CD4-positive, alpha-beta T cell (primary cell): Measurements from ENCODE around the gene CRIM1. TPM values are rescaled to one million over a fixed set of nuclear protein-coding genes. Genes with fewer than 3 reads are reported as not detected.

Experiments used
- ATAC-seq: fragments of 200-7000 bp; cut with Tn5 transposase; one replicate; pipeline ENCODE4 v1.10.0; 2022; ENCODE audit warnings: mild to moderate bottlenecking; ENCODE audit not compliant: poor library complexity
- CTCF ChIA-PET: fragments of 350-600 bp; sonication (Branson Sonifier 250); formaldehyde crosslinking; loops from one replicate; lab custom pipeline; 2021; ENCODE audit warnings: antibody characterized with exemption, inconsistent platforms; lab: Charles Lee
- POLR2A ChIA-PET: fragments of 350-600 bp; sonication (Branson Sonifier 250); formaldehyde crosslinking; loops from one replicate; lab custom pipeline; 2021; ENCODE audit warnings: antibody characterized with exemption, inconsistent platforms; lab: Charles Lee
- DNase-seq, 14 experiments: peaks; one replicate each; pipeline ENCODE4 v3.0.0-alpha.2; 2013 to 2020; ENCODE audit warnings: mixed read lengths in 2 of 14
- H3K27ac ChIP-seq, 2 donors: one replicate each; pipeline versions ENCODE4 v1.5.1 to v1.7.0; 2013; ENCODE audit warnings: low read length in 2 of 2, low read depth in 1 of 2, mild to moderate bottlenecking in 1 of 2
- H3K27me3 ChIP-seq, 2 experiments: 1 replicate in 1 of 2; 2 replicates in 1 of 2; pipeline versions ENCODE4 v1.6.1 to v1.7.0; 2013; ENCODE audit warnings: low read length in 2 of 2, control low read depth in 1 of 2, mild to moderate bottlenecking in 1 of 2, moderate library complexity in 1 of 2; ENCODE audit not compliant: insufficient read depth in 2 of 2, control insufficient read depth in 1 of 2
- H3K36me3 ChIP-seq: one replicate; pipeline ENCODE4 v1.6.1; 2013; ENCODE audit warnings: low read length, control low read depth; ENCODE audit not compliant: insufficient read depth
- H3K4me1 ChIP-seq: one replicate; pipeline ENCODE4 v1.6.1; 2013; ENCODE audit warnings: low read length, control low read depth; ENCODE audit not compliant: insufficient read depth
- H3K4me3 ChIP-seq: one replicate; pipeline ENCODE4 v1.5.1; 2013; ENCODE audit warnings: mild to moderate bottlenecking, low read length, moderate library complexity
- H3K9me3 ChIP-seq, 2 experiments: 1 replicate in 1 of 2; 2 replicates in 1 of 2; pipeline versions ENCODE4 v1.6.1 to v1.7.0; 2013; ENCODE audit warnings: low read length in 2 of 2, mild to moderate bottlenecking in 2 of 2, control low read depth in 1 of 2, moderate library complexity in 1 of 2; ENCODE audit not compliant: control insufficient read depth in 1 of 2, insufficient read depth in 1 of 2
- H3K27ac Mint-ChIP-seq: one replicate; pipeline ENCODE4 v1.8.0; 2020; ENCODE audit warnings: mixed read lengths
- H3K27me3 Mint-ChIP-seq: one replicate; pipeline ENCODE4 v1.8.0; 2021; ENCODE audit warnings: mixed read lengths
- H3K36me3 Mint-ChIP-seq: one replicate; pipeline ENCODE4 v1.8.0; 2021; ENCODE audit warnings: low read depth, mixed read lengths
- H3K4me1 Mint-ChIP-seq: one replicate; pipeline ENCODE4 v1.8.0; 2021; ENCODE audit warnings: low read depth, mixed read lengths
- H3K4me3 Mint-ChIP-seq: one replicate; pipeline ENCODE4 v1.8.0; 2020; ENCODE audit warnings: mild to moderate bottlenecking, mixed read lengths
- H3K9me3 Mint-ChIP-seq: one replicate; pipeline ENCODE4 v1.8.0; 2020; ENCODE audit warnings: mixed read lengths
- CTCF ChIP-seq: fragments of 200-600 bp; IDR thresholded peaks from one replicate; pipeline ENCODE4 v1.8.0; 2022; ENCODE audit warnings: antibody characterized with exemption, mild to moderate bottlenecking
- intact Hi-C, 2 experiments: fragments of 100-400 bp; cut with DNase I in 1 of 2; cut with micrococcal nuclease in 1 of 2; formaldehyde crosslinking; loops; one replicate each; pipeline versions ENCODE4 v1.15.1 to v1.9.0; 2023 to 2025; cut with DNase I, micrococcal nuclease
- total RNA-seq, 174 experiments: library from RNA in 2 of 174; stranded (reverse) in 2 of 174; gene quantifications; one replicate each; pipeline ENCODE4 v1.2.3 and lab custom pipeline; 2021 to 2026

The CRIM1 gene
- total RNA-seq, 2 experiments from 2014 or later, result 1.1 to 1.7 TPM

- no peaks in the 10 kb centered on the region for H3K27me3 Mint-ChIP-seq
- DNase-seq (no peak), ATAC-seq (no peak)
- H3K27ac Mint-ChIP-seq, result no peak overlapping the region
- Histone ChIP-seq H3K36me3 (no peaks in the 10 kb centered on the region), H3K27me3 (no peaks in the 10 kb centered on the region), H3K9me3 (no peaks in the 10 kb centered on the region), H3K27ac (no peak overlapping the region), H3K4me1 (no peaks in the 10 kb centered on the region), H3K4me3 (no peak overlapping the region)
- H3K4me1 Mint-ChIP-seq, result no peaks in the 10 kb centered on the region
- TF ChIP-seq CTCF, result no peak
- H3K36me3 Mint-ChIP-seq, result no peaks in the 10 kb centered on the region
- no peak overlapping the region for H3K4me3 Mint-ChIP-seq
- CTCF ChIA-PET, result interaction anchor here (0.9 kb wide), 1 partner anchor 12 kb away, joined by 3 read pairs; no protein-coding TSS in a partner anchor
- POLR2A ChIA-PET, result no interaction called here
- intact Hi-C loops, result no loop called here
- no peaks in the 10 kb centered on the region for H3K9me3 Mint-ChIP-seq
These were observed 53.8 kb downstream of the CRIM1 start for GRCh38 chr2:36409335-36409734.

GRCh38 chr2:36409935-36410334 lies 54.4 kb downstream of the CRIM1 start:
- Histone ChIP-seq H3K4me3 (no peak overlapping the region), H3K27ac (no peak overlapping the region), H3K4me1 (no peaks in the 10 kb centered on the region), H3K36me3 (no peaks in the 10 kb centered on the region), H3K27me3 (no peaks in the 10 kb centered on the region), H3K9me3 (no peaks in the 10 kb centered on the region)
- Mint-ChIP-seq H3K9me3 (no peaks in the 10 kb centered on the region), H3K4me3 (no peak overlapping the region), H3K4me1 (no peaks in the 10 kb centered on the region), H3K36me3 (no peaks in the 10 kb centered on the region), H3K27ac (no peak overlapping the region), H3K27me3 (no peaks in the 10 kb centered on the region)
- CTCF ChIA-PET, result interaction anchor here (0.9 kb wide), 1 partner anchor 12 kb away, joined by 3 read pairs; no protein-coding TSS in a partner anchor
- no peak for DNase-seq
- intact Hi-C loops, result no loop called here
- POLR2A ChIA-PET, result no interaction called here
- TF ChIP-seq CTCF, result no peak
- no peak for ATAC-seq

GRCh38 chr2:36410681-36411080 lies 55.1 kb downstream of the CRIM1 start:
- Mint-ChIP-seq H3K4me1 (no peaks in the 10 kb centered on the region), H3K36me3 (no peaks in the 10 kb centered on the region), H3K27ac (no peak overlapping the region), H3K4me3 (no peak overlapping the region), H3K27me3 (no peaks in the 10 kb centered on the region), H3K9me3 (no peaks in the 10 kb centered on the region)
- POLR2A ChIA-PET, result no interaction called here
- DNase-seq (no peak), ATAC-seq (no peak)
- Histone ChIP-seq H3K27ac (no peak overlapping the region), H3K36me3 (no peaks in the 10 kb centered on the region), H3K9me3 (no peaks in the 10 kb centered on the region), H3K4me3 (no peak overlapping the region), H3K4me1 (no peaks in the 10 kb centered on the region), H3K27me3 (no peaks in the 10 kb centered on the region)
- TF ChIP-seq CTCF, result no peak
- CTCF ChIA-PET, result no interaction called here
- intact Hi-C loops, result no loop called here
